Body of pancreas (tissue), 4 donors: Measurements from ENCODE around the gene ARHGAP15.

Experiments
- POLR2A ChIP-seq, 3 donors: fragments of 450-650 bp; IDR thresholded peaks; one replicate each; pipeline ENCODE4 v1.6.1; 2016; ENCODE audit warnings: antibody characterized with exemption in 3 of 3, mild to moderate bottlenecking in 2 of 3
- TF ChIP-seq, protein P1 (sequence below), 7 experiments: fragments of 450-650 bp in 4 of 7; fragments of 200-600 bp in 3 of 7; sonication (generic) in 3 of 7; IDR thresholded peaks; one replicate each; pipeline ENCODE4 v1.5.1; 2016 to 2019; ENCODE audit warnings: antibody characterized with exemption in 7 of 7

- TF ChIP-seq, protein P1, sequence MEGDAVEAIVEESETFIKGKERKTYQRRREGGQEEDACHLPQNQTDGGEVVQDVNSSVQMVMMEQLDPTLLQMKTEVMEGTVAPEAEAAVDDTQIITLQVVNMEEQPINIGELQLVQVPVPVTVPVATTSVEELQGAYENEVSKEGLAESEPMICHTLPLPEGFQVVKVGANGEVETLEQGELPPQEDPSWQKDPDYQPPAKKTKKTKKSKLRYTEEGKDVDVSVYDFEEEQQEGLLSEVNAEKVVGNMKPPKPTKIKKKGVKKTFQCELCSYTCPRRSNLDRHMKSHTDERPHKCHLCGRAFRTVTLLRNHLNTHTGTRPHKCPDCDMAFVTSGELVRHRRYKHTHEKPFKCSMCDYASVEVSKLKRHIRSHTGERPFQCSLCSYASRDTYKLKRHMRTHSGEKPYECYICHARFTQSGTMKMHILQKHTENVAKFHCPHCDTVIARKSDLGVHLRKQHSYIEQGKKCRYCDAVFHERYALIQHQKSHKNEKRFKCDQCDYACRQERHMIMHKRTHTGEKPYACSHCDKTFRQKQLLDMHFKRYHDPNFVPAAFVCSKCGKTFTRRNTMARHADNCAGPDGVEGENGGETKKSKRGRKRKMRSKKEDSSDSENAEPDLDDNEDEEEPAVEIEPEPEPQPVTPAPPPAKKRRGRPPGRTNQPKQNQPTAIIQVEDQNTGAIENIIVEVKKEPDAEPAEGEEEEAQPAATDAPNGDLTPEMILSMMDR (IDR thresholded peaks at IDR 0.05) = no peak
- no peak for TF ChIP-seq POLR2A (IDR thresholded peaks at IDR 0.05)
Observed at GRCh38 chr2:143764706-143765105, 635.5 kb downstream of the ARHGAP15 start.
